Endothelial cell of umbilical vein (primary cell): ENCODE measurements around the gene ZMIZ1. TPM values are rescaled to one million over a fixed set of nuclear protein-coding genes. Genes with fewer than 3 reads are reported as not detected.

Experiments used
- BruUV-seq: library from RNA; stranded (reverse); fragments of 400-500 nt; replicated peaks from 2 replicates; lab custom pipeline; 2021; lab: Mats Ljungman, UMichigan
- CTCF ChIA-PET: fragments of 300-600, 350-600 bp; sonication (Branson Sonifier 250); formaldehyde crosslinking; loops from one replicate; lab custom pipeline; 2021; ENCODE audit warnings: antibody characterized with exemption, inconsistent platforms; lab: Charles Lee
- POLR2A ChIA-PET: fragments of 300-600, 350-600 bp; sonication (Branson Sonifier 250); formaldehyde crosslinking; loops from one replicate; lab custom pipeline; 2021; ENCODE audit warnings: antibody characterized with exemption, inconsistent platforms; lab: Charles Lee
- DNase-seq: peaks from one replicate; pipeline ENCODE4 v3.0.0-alpha.2; 2011; ENCODE audit warnings: low read depth, low spot score
- FAIRE-seq: peaks from 2 replicates; lab custom pipeline; 2011; peaks lifted over from hg19 to GRCh38; lab: Jason Lieb, UNC
- H2AFZ ChIP-seq: 2 replicates; pipeline ENCODE4 v1.6.0; 2012; ENCODE audit warnings: low read depth, low read length, control low read depth, inconsistent platforms
- H3K27ac ChIP-seq: 2 replicates; pipeline ENCODE4 v1.5.1; 2011; ENCODE audit warnings: low read depth, mild to moderate bottlenecking, control low read depth, low read length, moderate library complexity; ENCODE audit not compliant: insufficient read depth
- H3K27me3 ChIP-seq, 2 experiments: 2 replicates each; pipeline versions ENCODE4 v1.6.0 to v1.6.1; 2011; ENCODE audit warnings: low read length in 2 of 2, mixed read lengths in 1 of 2; ENCODE audit not compliant: control insufficient read depth in 2 of 2, insufficient read depth in 2 of 2
- H3K36me3 ChIP-seq, 2 experiments: 2 replicates in 1 of 2; 3 replicates in 1 of 2; pipeline ENCODE4 v1.5.1; 2011; ENCODE audit warnings: low read length in 2 of 2, mild to moderate bottlenecking in 1 of 2, moderate library complexity in 1 of 2; ENCODE audit not compliant: control insufficient read depth in 2 of 2, insufficient read depth in 2 of 2; ENCODE audit errors: extremely low read depth in 1 of 2
- H3K4me1 ChIP-seq: 3 replicates; pipeline ENCODE4 v1.5.1; 2011; ENCODE audit warnings: mild to moderate bottlenecking, low read length; ENCODE audit not compliant: control insufficient read depth, insufficient read depth; ENCODE audit errors: extremely low read depth
- H3K4me2 ChIP-seq: 2 replicates; pipeline ENCODE4 v1.6.1; 2011; ENCODE audit warnings: low read length, control low read depth, mixed read lengths; ENCODE audit not compliant: insufficient read depth
- H3K4me3 ChIP-seq, 3 experiments: fragments of 200-600 bp in 1 of 3; sonication (generic), shearing (Covaris generic) in 1 of 3; replicated peaks in 1 of 3; 2 replicates each; pipeline ENCODE4 v1.5.1; 2011 to 2016; ENCODE audit warnings: control low read depth in 3 of 3, low read length in 3 of 3, mild to moderate bottlenecking in 2 of 3, inconsistent platforms in 1 of 3, low read depth in 1 of 3, moderate library complexity in 1 of 3; ENCODE audit not compliant: insufficient read depth in 1 of 3
- H3K79me2 ChIP-seq: 2 replicates; pipeline ENCODE4 v1.6.0; 2012; ENCODE audit warnings: low read length, inconsistent platforms; ENCODE audit not compliant: control insufficient read depth, insufficient read depth
- H3K9ac ChIP-seq: replicated peaks from 2 replicates; pipeline ENCODE3; 2011; ENCODE audit warnings: low read length, control low read depth; ENCODE audit not compliant: insufficient read depth; ENCODE audit errors: extremely low read depth
- H3K9me1 ChIP-seq: replicated peaks from 3 replicates; pipeline ENCODE4 v1.6.0; 2011; ENCODE audit warnings: mild to moderate bottlenecking, low read length; ENCODE audit not compliant: control insufficient read depth, insufficient read depth; ENCODE audit errors: extremely low read depth
- H3K9me3 ChIP-seq: replicated peaks from 2 replicates; pipeline ENCODE4 v1.5.1; 2012; ENCODE audit warnings: low read length, inconsistent platforms; ENCODE audit not compliant: control insufficient read depth, insufficient read depth
- H4K20me1 ChIP-seq: replicated peaks from 2 replicates; pipeline ENCODE3; 2011; ENCODE audit warnings: mild to moderate bottlenecking, low read length; ENCODE audit not compliant: control insufficient read depth, insufficient read depth; ENCODE audit errors: extremely low read depth
- CTCF ChIP-seq, 2 donors: IDR thresholded peaks; 1 replicate in 1 of 2; 2 replicates in 1 of 2; pipeline ENCODE4 v1.5.1; 2011; ENCODE audit warnings: low read length in 2 of 2, mild to moderate bottlenecking in 2 of 2, moderate library complexity in 2 of 2, control low read depth in 1 of 2, inconsistent platforms in 1 of 2, low read depth in 1 of 2; ENCODE audit not compliant: insufficient read depth in 1 of 2; ENCODE audit errors: extremely low read depth in 1 of 2
- EZH2 ChIP-seq: IDR thresholded peaks from 2 replicates; pipeline ENCODE4 v1.6.1; 2012; ENCODE audit warnings: borderline replicate concordance, low read depth, mild to moderate bottlenecking, moderate library complexity, low read length, inconsistent platforms; ENCODE audit not compliant: severe bottlenecking
- FOS ChIP-seq: IDR thresholded peaks from 2 replicates; pipeline ENCODE4 v1.6.1; 2011; ENCODE audit warnings: mild to moderate bottlenecking, low read length, moderate library complexity, borderline replicate concordance; ENCODE audit not compliant: insufficient read depth
- GATA2 ChIP-seq: IDR thresholded peaks from 2 replicates; pipeline ENCODE4 v1.7.0; 2011; ENCODE audit warnings: low read depth, mild to moderate bottlenecking, moderate library complexity, mixed read lengths, low read length; ENCODE audit not compliant: insufficient read length, insufficient read depth
- JUN ChIP-seq: IDR thresholded peaks from 2 replicates; pipeline ENCODE4 v1.6.1; 2011; ENCODE audit warnings: borderline replicate concordance, low read depth; ENCODE audit not compliant: insufficient read length, insufficient read depth
- MAX ChIP-seq: IDR thresholded peaks from 2 replicates; pipeline ENCODE4 v1.6.1; 2011; ENCODE audit not compliant: insufficient read depth, insufficient read length
- MYC ChIP-seq: IDR thresholded peaks from one replicate; pipeline ENCODE4 v1.6.1; 2011; ENCODE audit warnings: mild to moderate bottlenecking, low read depth, low read length
- POLR2A ChIP-seq: IDR thresholded peaks from 2 replicates; pipeline ENCODE4 v1.6.1; 2012; ENCODE audit warnings: low read depth, mild to moderate bottlenecking, control low read depth, low read length
- POLR2AphosphoS5 ChIP-seq: IDR thresholded peaks from 2 replicates; pipeline ENCODE4 v1.6.1; 2012; ENCODE audit warnings: low read depth, mild to moderate bottlenecking, control low read depth, low read length, moderate library complexity; ENCODE audit not compliant: insufficient read depth
- dilution Hi-C: fragments of 300-500 bp; cut with MboI; formaldehyde crosslinking; loops from one replicate; pipeline ENCODE4 v1.15.0; 2019; ENCODE audit warnings: low sequenced_read_pairs; ENCODE audit not compliant: extremely low pct_ligation_motif_present
- intact Hi-C: fragments of 100-400 bp; cut with micrococcal nuclease; formaldehyde crosslinking; loops from one replicate; pipeline ENCODE4 v1.10.0; 2022
- polyA plus RNA-seq, 4 experiments: library from polyadenylated mRNA; depleted of rRNA in 3 of 4; stranded (reverse) in 3 of 4; unstranded in 1 of 4; fragments of >200 nt; gene quantifications; 2 replicates each; pipeline versions ENCODE4 v1.2.1 to v1.2.3, GENCODE V29; 2011 to 2012; ENCODE audit warnings: missing spikeins in 1 of 4
- total RNA-seq: library from RNA; stranded (reverse); gene quantifications from 2 replicates; pipeline ENCODE4 v1.2.3, GENCODE V29; 2021

ZMIZ1 gene
- total and polyA plus RNA-seq, 2 donors (not counting 3 experiments of a cell fraction or from before 2014, with no cell fraction given) = 12.5 to 46.7 TPM

- no peak for DNase-seq
- TF ChIP-seq JUN = no peak
- TF ChIP-seq CTCF (IDR thresholded peaks at IDR 0.05; ENCODE audit: extremely low read depth in 1 of 2, insufficient read depth in 1 of 2, low read depth in 1 of 2, low read length in 2 of 2) = no peak
- TF ChIP-seq MYC = no peak
- no peak for TF ChIP-seq GATA2
- TF ChIP-seq MAX = no peak
- TF ChIP-seq EZH2 = no peak
- no peak for TF ChIP-seq POLR2A
- no peak for TF ChIP-seq FOS
- TF ChIP-seq POLR2AphosphoS5 = no peak
- CTCF ChIA-PET = interaction anchor here (1.3 to 1.4 kb wide), 2 partner anchors 16 to 79 kb away, joined by 3 read pairs; no protein-coding TSS in a partner anchor
- POLR2A ChIA-PET = no interaction called here
- FAIRE-seq = peak; percentile 53
- no peaks in the 10 kb centered on the region for H3K9me3 ChIP-seq
- H3K27me3 ChIP-seq = no peaks in the 10 kb centered on the region
- no peak overlapping the region for H3K4me3 ChIP-seq
- dilution Hi-C loops (no loop called here), intact Hi-C loops (loop anchor here (1.0 kb wide), 1 partner anchor 16 kb away; no protein-coding TSS in a partner anchor)
- no TSS peak for BruUV-seq
- no peaks in the 10 kb centered on the region for H3K9me1 ChIP-seq
- H3K9ac ChIP-seq = no peak overlapping the region
- no peak overlapping the region for H3K4me2 ChIP-seq
- no peak overlapping the region for H2AFZ ChIP-seq
- H3K79me2 ChIP-seq = no peaks in the 10 kb centered on the region
- peaks cover 0 to 5% of the 10 kb centered on the region in 2 experiments for H3K36me3 ChIP-seq
- peak overlapping the region; percentile 72 for H3K27ac ChIP-seq
- H3K4me1 ChIP-seq = peaks cover 69% of the 10 kb centered on the region
- no peaks in the 10 kb centered on the region for H4K20me1 ChIP-seq
Measured at GRCh38 chr10:79145517-79146470, 77.0 kb downstream of the ZMIZ1 start.
